Measurements from ENCODE around the gene WDR83. TPM values are rescaled to one million over a fixed set of nuclear protein-coding genes. Genes with fewer than 3 reads are reported as not detected.
"Not testable (repeated sequence)": the region's sequence is repeated elsewhere in the genome, so short reads cannot be mapped to it uniquely, and the experiment has no call there.

Gene WDR83
- total RNA-seq, 2 donors from 2014 or later: 18.8 to 26.2 TPM

DNA sequence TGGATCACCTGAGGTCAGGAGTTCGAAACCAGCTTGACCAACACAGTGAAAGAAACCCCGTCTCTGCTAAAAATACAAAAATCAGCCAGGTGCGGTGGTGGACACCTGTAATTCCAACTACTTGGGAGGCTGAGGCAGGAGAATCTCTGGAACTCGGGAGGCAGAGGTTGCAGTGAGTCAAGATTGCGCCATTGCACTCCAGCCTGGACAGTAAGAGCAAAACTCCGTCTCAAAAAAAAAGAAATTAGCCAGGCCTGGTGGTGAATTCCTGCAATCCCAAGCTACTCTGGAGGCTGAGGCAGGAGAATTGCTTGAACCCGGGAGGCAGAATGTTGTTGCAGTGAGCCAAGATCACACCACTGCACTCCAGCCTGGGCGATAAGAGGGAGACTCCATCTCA, 42.0 kb downstream of the WDR83 start:
- Histone ChIP-seq H3K4me3 (ENCODE audit: low read length) (no peak overlapping the region), H3K36me3 (ENCODE audit: control insufficient read depth, insufficient read depth, low read length) (peaks cover 81% of the 10 kb centered on the region), H3K27ac (ENCODE audit: low read depth, low read length) (no peak overlapping the region), H3K9ac (ENCODE audit: extremely low read depth, low read length, poor library complexity, severe bottlenecking) (no peak overlapping the region), H3K9me3 (ENCODE audit: control insufficient read depth, low read length) (no peaks in the 10 kb centered on the region), H3K27me3 (ENCODE audit: control insufficient read depth, insufficient read depth, low read length, poor library complexity, severe bottlenecking) (no peaks in the 10 kb centered on the region), H3K4me1 (ENCODE audit: control insufficient read depth, insufficient read depth, low read length) (no peaks in the 10 kb centered on the region)
- Mint-ChIP-seq H3K4me3 (no peak overlapping the region), H3K36me3 (ENCODE audit: low read depth) (peaks cover 74% of the 10 kb centered on the region), H3K4me1 (no peaks in the 10 kb centered on the region), H3K9me3 (no peaks in the 10 kb centered on the region), H3K27ac (no peak overlapping the region), H3K27me3 (ENCODE audit: insufficient read depth) (no peaks in the 10 kb centered on the region)
- no peak for DNase-seq
- WGBS, 2 experiments (ENCODE audit: insufficient coverage in 1 of 2, insufficient read length in 1 of 2): 95 to 96% methylated on average over 8 of the region's 8 CpGs
- TF ChIP-seq CTCF (conservative IDR thresholded peaks at IDR 0.05): no peak

DNA sequence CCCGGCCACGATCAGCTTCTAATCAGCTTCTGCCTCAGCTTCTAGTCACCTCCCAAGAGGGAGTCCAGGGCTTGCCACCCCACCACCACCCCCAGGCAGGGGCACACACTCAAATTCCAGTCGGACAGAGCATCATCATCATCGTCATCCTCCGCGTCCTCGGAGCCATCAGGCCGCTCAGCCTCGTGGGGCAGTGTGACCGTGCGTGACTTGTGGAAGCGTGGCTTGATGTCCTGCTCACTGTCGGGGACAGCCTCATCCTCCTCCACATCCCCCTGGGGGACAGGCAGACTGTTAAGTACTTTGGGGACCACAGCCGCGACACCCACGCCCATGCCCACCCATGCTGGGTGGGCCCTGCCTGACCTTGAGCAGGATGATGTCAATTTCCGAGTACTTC, 44.6 kb downstream of the WDR83 start:
- WGBS, 2 experiments (ENCODE audit: insufficient coverage in 1 of 2, insufficient read length in 1 of 2): 96 to 99% methylated on average over 9 to 17 of the region's 17 CpGs
- Mint-ChIP-seq H3K9me3 (no peaks in the 10 kb centered on the region), H3K4me3 (no peak overlapping the region), H3K4me1 (no peaks in the 10 kb centered on the region), H3K27me3 (ENCODE audit: insufficient read depth) (no peaks in the 10 kb centered on the region), H3K36me3 (ENCODE audit: low read depth) (peaks cover 76% of the 10 kb centered on the region), H3K27ac (no peak overlapping the region)
- no peak for TF ChIP-seq CTCF (conservative IDR thresholded peaks at IDR 0.05)
- Histone ChIP-seq H3K36me3 (ENCODE audit: control insufficient read depth, insufficient read depth, low read length) (peaks cover 83% of the 10 kb centered on the region), H3K27me3 (ENCODE audit: control insufficient read depth, insufficient read depth, low read length, poor library complexity, severe bottlenecking) (no peaks in the 10 kb centered on the region), H3K4me3 (ENCODE audit: low read length) (no peak overlapping the region), H3K9me3 (ENCODE audit: control insufficient read depth, low read length) (no peaks in the 10 kb centered on the region), H3K27ac (ENCODE audit: low read depth, low read length) (no peak overlapping the region), H3K9ac (ENCODE audit: extremely low read depth, low read length, poor library complexity, severe bottlenecking) (no peak overlapping the region), H3K4me1 (ENCODE audit: control insufficient read depth, insufficient read depth, low read length) (no peaks in the 10 kb centered on the region)
- DNase-seq: no peak

DNA sequence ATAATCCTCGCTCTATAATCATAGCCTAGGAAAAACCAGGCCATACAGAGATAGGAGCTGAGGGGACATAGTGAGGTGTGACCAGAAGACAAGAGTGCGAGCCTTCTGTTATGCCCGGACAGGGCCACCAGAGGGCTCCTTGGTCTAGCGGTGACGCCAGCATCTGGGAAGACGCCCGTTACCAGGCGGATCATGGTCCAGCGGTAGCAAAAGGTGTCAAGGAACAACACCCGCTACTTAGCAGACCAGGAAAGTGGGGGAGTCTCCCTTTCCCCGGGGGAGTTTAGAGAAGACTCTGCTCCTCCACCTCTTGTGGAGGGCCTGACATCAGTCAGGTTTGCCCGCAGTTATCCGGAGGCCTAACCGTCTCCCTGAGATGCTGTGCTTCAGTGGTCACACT, 45.5 kb downstream of the WDR83 start:
- not testable (repeated sequence) for H3K9me3 ChIP-seq (ENCODE audit: control insufficient read depth, low read length); H3K4me3 Mint-ChIP-seq; H3K4me1 Mint-ChIP-seq; H3K9me3 Mint-ChIP-seq; H3K27ac ChIP-seq (ENCODE audit: low read depth, low read length); DNase-seq; H3K27ac Mint-ChIP-seq; H3K27me3 Mint-ChIP-seq (ENCODE audit: insufficient read depth); H3K4me3 ChIP-seq (ENCODE audit: low read length); H3K27me3 ChIP-seq (ENCODE audit: control insufficient read depth, insufficient read depth, low read length, poor library complexity, severe bottlenecking); H3K4me1 ChIP-seq (ENCODE audit: control insufficient read depth, insufficient read depth, low read length); H3K9ac ChIP-seq (ENCODE audit: extremely low read depth, low read length, poor library complexity, severe bottlenecking)
- WGBS, 2 experiments (ENCODE audit: insufficient coverage in 1 of 2, insufficient read length in 1 of 2): 73% methylated on average over 12 of the region's 14 CpGs; no CpG with 5 or more reads in 1 of the 2 experiments
- H3K36me3 ChIP-seq (ENCODE audit: control insufficient read depth, insufficient read depth, low read length): peaks cover 83% of the 10 kb centered on the region
- TF ChIP-seq CTCF (conservative IDR thresholded peaks at IDR 0.05): peak; percentile 63
- peaks cover 73% of the 10 kb centered on the region for H3K36me3 Mint-ChIP-seq (ENCODE audit: low read depth)

- H3K4me1 Mint-ChIP-seq; DNase-seq; H3K4me3 ChIP-seq (ENCODE audit: low read length); H3K27ac ChIP-seq (ENCODE audit: low read depth, low read length); H3K4me1 ChIP-seq (ENCODE audit: control insufficient read depth, insufficient read depth, low read length); H3K27ac Mint-ChIP-seq; H3K27me3 ChIP-seq (ENCODE audit: control insufficient read depth, insufficient read depth, low read length, poor library complexity, severe bottlenecking); H3K27me3 Mint-ChIP-seq (ENCODE audit: insufficient read depth); H3K9me3 Mint-ChIP-seq; H3K9me3 ChIP-seq (ENCODE audit: control insufficient read depth, low read length); H3K4me3 Mint-ChIP-seq; H3K9ac ChIP-seq (ENCODE audit: extremely low read depth, low read length, poor library complexity, severe bottlenecking): not testable (repeated sequence)
- 84 to 96% methylated on average over 5 to 9 of the region's 9 CpGs for WGBS, 2 experiments (ENCODE audit: insufficient coverage in 1 of 2, insufficient read length in 1 of 2)
- peaks cover 85% of the 10 kb centered on the region for H3K36me3 ChIP-seq (ENCODE audit: control insufficient read depth, insufficient read depth, low read length)
- H3K36me3 Mint-ChIP-seq (ENCODE audit: low read depth): peaks cover 71% of the 10 kb centered on the region
These were observed 46.7 kb downstream of the WDR83 start for GRCh38 chr19:12713304-12713703.

All from endodermal cell (in vitro differentiated cells).